Measurements from ENCODE around the gene RALGPS1. TPM values are rescaled to one million over a fixed set of nuclear protein-coding genes. Genes with fewer than 3 reads are reported as not detected.

RALGPS1 gene
- polyA plus RNA-seq, 1 of the 3 experiments (the other 2 are of a cell fraction): 3.9 TPM

GRCh38 chr9:126979461-126979860 is 64.9 kb downstream of the RALGPS1 start (continued):
- TF ChIP-seq CTCF (IDR thresholded peaks at IDR 0.05): no peak
- TF ChIP-seq IRF3 (IDR thresholded peaks at IDR 0.05; ENCODE audit: low read depth, low read length): no peak
- no peak for TF ChIP-seq RXRA (IDR thresholded peaks at IDR 0.05; ENCODE audit: borderline replicate concordance, low read depth)
- no peak for TF ChIP-seq RFX5 (IDR thresholded peaks at IDR 0.05; ENCODE audit: low read length)
- no peak for TF ChIP-seq EZH2phosphoT487 (IDR thresholded peaks at IDR 0.05; ENCODE audit: borderline replicate concordance, low read depth)
- no peak for TF ChIP-seq SIN3A (IDR thresholded peaks at IDR 0.05; ENCODE audit: borderline replicate concordance, low read depth, low read length)
- no peak for TF ChIP-seq NRF1 (IDR thresholded peaks at IDR 0.05; ENCODE audit: low read depth, low read length)
- TF ChIP-seq ZBTB33 (IDR thresholded peaks at IDR 0.05; ENCODE audit: borderline replicate concordance, low read depth): no peak
- TF ChIP-seq TEAD4 (IDR thresholded peaks at IDR 0.05; ENCODE audit: borderline replicate concordance, insufficient read depth): no peak

GRCh38 chr9:126980231-126980630 is 65.6 kb downstream of the RALGPS1 start:
- ChIA-PET CTCF (interaction anchor here (2.7 kb wide), 1 partner anchor 14 kb away, joined by 9 read pairs; no protein-coding TSS in a partner anchor), POLR2A (no interaction called here)
- no peak for DNase-seq
- Histone ChIP-seq H3K9ac (no peak overlapping the region), H3F3A (replicated peaks; ENCODE audit: insufficient read depth) (no peaks in the 10 kb centered on the region), H3K9me2 (no peaks in the 10 kb centered on the region), H3K79me2 (ENCODE audit: insufficient read depth) (no peaks in the 10 kb centered on the region), H3K9me3 (no peaks in the 10 kb centered on the region), H3K4me3 (ENCODE audit: low read depth in 2 of 2, low read length in 1 of 2) (no peak overlapping the region), H3K4me2 (no peak overlapping the region), H3K4me1 (ENCODE audit: control insufficient read depth in 1 of 2, insufficient read depth in 2 of 2, low read depth in 1 of 2, low read length in 1 of 2) (no peaks in the 10 kb centered on the region; a peak in 1 of 4 replicates), H3K27me3 (ENCODE audit: insufficient read depth) (no peaks in the 10 kb centered on the region), H2AFZ (ENCODE audit: low read depth) (no peak overlapping the region), H4K20me1 (ENCODE audit: insufficient read depth) (no peaks in the 10 kb centered on the region), H3K27ac (ENCODE audit: low read depth in 2 of 2, low read length in 1 of 2) (no peak overlapping the region), H3K36me3 (replicated peaks in 1 of 2; ENCODE audit: control insufficient read depth in 1 of 2, insufficient read depth in 2 of 2, low read length in 1 of 2) (no peaks in the 10 kb centered on the region)
- no peak for TF ChIP-seq REST (IDR thresholded peaks at IDR 0.05; ENCODE audit: low read depth, low read length)
- no peak for TF ChIP-seq TAF1 (IDR thresholded peaks at IDR 0.05; ENCODE audit: borderline replicate concordance, low read depth, low read length)
- TF ChIP-seq PBX3 (IDR thresholded peaks at IDR 0.05): no peak
- no peak for TF ChIP-seq FOXM1 (IDR thresholded peaks at IDR 0.05; ENCODE audit: low read depth)
- no peak for TF ChIP-seq ELF1 (IDR thresholded peaks at IDR 0.05)
- TF ChIP-seq USF2 (IDR thresholded peaks at IDR 0.05; ENCODE audit: borderline replicate concordance, low read depth, low read length): no peak
- no peak for TF ChIP-seq JUND (IDR thresholded peaks at IDR 0.05)
- TF ChIP-seq RFX5 (IDR thresholded peaks at IDR 0.05; ENCODE audit: low read length): no peak
- no peak for TF ChIP-seq RXRA (IDR thresholded peaks at IDR 0.05; ENCODE audit: borderline replicate concordance, low read depth)
